HepG2 (cell line): ENCODE measurements around the gene PHAX.

Experiments
- ATF3 ChIP-seq: sonication (generic); formaldehyde crosslinking; IDR thresholded peaks from 2 replicates; pipeline ENCODE4 v1.4.0; 2020; ENCODE audit warnings: missing genetic modification reagents
- CBX5 ChIP-seq: sonication (generic); formaldehyde crosslinking; IDR thresholded peaks from 2 replicates; pipeline ENCODE4 v1.4.0; 2020; ENCODE audit warnings: missing genetic modification reagents, borderline replicate concordance
- CHD4 ChIP-seq: fragments of 200-600 bp; sonication (generic); IDR thresholded peaks from 2 replicates; pipeline ENCODE4 v1.7.0; 2017; ENCODE audit warnings: mild to moderate bottlenecking, low read length, borderline replicate concordance
- CTCF ChIP-seq: sonication (generic); formaldehyde crosslinking; IDR thresholded peaks from 2 replicates; pipeline ENCODE4 v1.5.0; 2020; ENCODE audit warnings: mild to moderate bottlenecking, missing genetic modification reagents, moderate library complexity
- FOXK2 ChIP-seq: fragments of 450-650 bp; IDR thresholded peaks from 2 replicates; pipeline ENCODE4 v1.6.1; 2016
- GPN1 ChIP-seq: sonication (generic); formaldehyde crosslinking; IDR thresholded peaks from 2 replicates; pipeline ENCODE4 v1.5.1; 2020; ENCODE audit warnings: missing genetic modification reagents, borderline replicate concordance
- HDAC6 ChIP-seq: fragments of 200-600 bp; sonication (generic); IDR thresholded peaks from 2 replicates; pipeline ENCODE4 v1.7.0; 2017; ENCODE audit warnings: mild to moderate bottlenecking, antibody characterized with exemption, low read length, low read depth
- HOMEZ ChIP-seq: IDR thresholded peaks from 2 replicates; pipeline ENCODE4 v1.6.1; 2016; ENCODE audit warnings: low read depth
- MTA3 ChIP-seq: sonication (generic); formaldehyde crosslinking; IDR thresholded peaks from 2 replicates; pipeline ENCODE4 v1.4.0; 2020; ENCODE audit warnings: missing genetic modification reagents
- ZNF354B ChIP-seq: sonication (generic); formaldehyde crosslinking; IDR thresholded peaks from 2 replicates; pipeline ENCODE4 v1.8.0; 2022; ENCODE audit warnings: mild to moderate bottlenecking, missing genetic modification reagents
- ZNF598 ChIP-seq: sonication (generic); formaldehyde crosslinking; IDR thresholded peaks from 2 replicates; pipeline ENCODE4 v1.5.1; 2020; ENCODE audit warnings: mild to moderate bottlenecking, missing genetic modification reagents, borderline replicate concordance
- ZNF777 ChIP-seq: sonication (generic); formaldehyde crosslinking; IDR thresholded peaks from 2 replicates; pipeline ENCODE4 v1.4.0; 2020; ENCODE audit warnings: missing genetic modification reagents

GRCh38 chr5:126605525-126605924 lies 4.8 kb downstream of the PHAX start:
- no peak for TF ChIP-seq CBX5 (CRISPR knock-in tag)
- TF ChIP-seq HDAC6 = no peak
- no peak for TF ChIP-seq ZNF777 (CRISPR knock-in tag)
- no peak for TF ChIP-seq GPN1 (CRISPR knock-in tag)
- no peak for TF ChIP-seq MTA3
- TF ChIP-seq CTCF (CRISPR knock-in tag) = no peak
- no peak for TF ChIP-seq ZNF354B (CRISPR knock-in tag)
- TF ChIP-seq HOMEZ = no peak
- TF ChIP-seq ZNF598 = no peak
- TF ChIP-seq ATF3 (CRISPR knock-in tag) = no peak
- no peak for TF ChIP-seq FOXK2
- no peak for TF ChIP-seq CHD4
